K562 (cell line): ENCODE data around the gene TMTC2. TPM values are rescaled to one million over a fixed set of nuclear protein-coding genes. Genes with fewer than 3 reads are reported as not detected.

Experiments
- ATAC-seq: fragments of 200-7000 bp; cut with Tn5 transposase; 3 replicates; pipeline ENCODE4 v1.9.1; 2020; ENCODE audit warnings: moderate library complexity
- BruUV-seq: library from RNA; stranded (reverse); fragments of 400-500 nt; replicated peaks from 2 replicates; lab custom pipeline; 2021; lab: Mats Ljungman, UMichigan
- CTCF ChIA-PET: fragments of 300-600 bp; formaldehyde crosslinking; extraction: SDS; loops from one replicate; lab custom pipeline; 2021; ENCODE audit warnings: low intra/inter-chr PET ratio; lab: Yijun Ruan, JAX
- POLR2A ChIA-PET: fragments of 300-600, 350-650 bp; sonication (Branson Sonifier 250); formaldehyde crosslinking; extraction: SDS; loops from one replicate; lab custom pipeline; 2021; ENCODE audit warnings: antibody characterized with exemption, inconsistent platforms; lab: Yijun Ruan, JAX
- DNase-seq, 4 experiments: peaks; one replicate each; pipeline versions ENCODE4 v3.0.0 to v3.0.0-alpha.2; 2011 to 2018; ENCODE audit warnings: low spot score in 3 of 4, mixed read lengths in 3 of 4; ENCODE audit errors: extremely low read depth in 1 of 4
- FAIRE-seq: peaks from 2 replicates; lab custom pipeline; 2011; peaks lifted over from hg19 to GRCh38; lab: Jason Lieb, UNC
- H2AFZ ChIP-seq: 2 replicates; pipeline ENCODE4 v1.6.0; 2011; ENCODE audit warnings: low read depth, low read length, control low read depth, inconsistent platforms
- H3K27ac ChIP-seq: fragments of 200-600 bp; 3 replicates; pipeline ENCODE4 v1.8.0; 2011; ENCODE audit warnings: low read depth, mild to moderate bottlenecking, control low read depth, inconsistent platforms, low read length, moderate library complexity, mixed read lengths; ENCODE audit errors: extremely low read depth
- H3K27me3 ChIP-seq, 2 experiments: fragments of 300-600 bp in 1 of 2; 2 replicates in 1 of 2; 3 replicates in 1 of 2; pipeline versions ENCODE4 v1.6.0 to v1.8.0; 2011; ENCODE audit warnings: inconsistent platforms in 2 of 2, low read length in 2 of 2, mild to moderate bottlenecking in 1 of 2, mixed read lengths in 1 of 2, moderate library complexity in 1 of 2; ENCODE audit not compliant: control insufficient read depth in 2 of 2, insufficient read depth in 2 of 2
- H3K36me3 ChIP-seq: fragments of 300-600 bp; 3 replicates; pipeline ENCODE4 v1.8.0; 2011; ENCODE audit warnings: mild to moderate bottlenecking, low read length, inconsistent platforms; ENCODE audit not compliant: control insufficient read depth, insufficient read depth
- H3K4me1 ChIP-seq, 2 experiments: fragments of 200-600 bp in 1 of 2; replicated peaks in 1 of 2; 2 replicates in 1 of 2; 3 replicates in 1 of 2; pipeline versions ENCODE4 v1.5.1 to v1.8.0; 2011; ENCODE audit warnings: inconsistent platforms in 2 of 2, low read length in 2 of 2, mild to moderate bottlenecking in 1 of 2, mixed read lengths in 1 of 2, moderate library complexity in 1 of 2; ENCODE audit not compliant: control insufficient read depth in 2 of 2, insufficient read depth in 2 of 2
- H3K4me2 ChIP-seq: 2 replicates; pipeline ENCODE4 v1.6.1; 2011; ENCODE audit warnings: low read length, control low read depth, inconsistent platforms, mixed read lengths; ENCODE audit not compliant: insufficient read depth
- H3K4me3 ChIP-seq: fragments of 200-600 bp; sonication (generic), shearing (Covaris generic); 2 replicates; pipeline ENCODE4 v1.5.1; 2016; ENCODE audit warnings: control low read depth, inconsistent platforms
- H3K79me2 ChIP-seq: fragments of 200-600 bp; 3 replicates; pipeline ENCODE4 v1.8.0; 2011; ENCODE audit warnings: low read length, inconsistent platforms; ENCODE audit not compliant: control insufficient read depth, insufficient read depth
- H3K9ac ChIP-seq, 2 experiments: 2 replicates each; pipeline versions ENCODE4 v1.6.0 to v1.6.1; 2011; ENCODE audit warnings: low read depth in 2 of 2, low read length in 2 of 2, control low read depth in 1 of 2, inconsistent platforms in 1 of 2, mild to moderate bottlenecking in 1 of 2, mixed read lengths in 1 of 2; ENCODE audit not compliant: insufficient read depth in 1 of 2
- H3K9me1 ChIP-seq: one replicate; pipeline ENCODE4 v1.6.0; 2011; ENCODE audit warnings: inconsistent platforms, mild to moderate bottlenecking, low read length, moderate library complexity; ENCODE audit not compliant: control insufficient read depth, insufficient read depth
- H3K9me3 ChIP-seq: replicated peaks from 2 replicates; pipeline ENCODE4 v1.5.1; 2011; ENCODE audit warnings: low read depth, low read length, inconsistent platforms; ENCODE audit not compliant: control insufficient read depth, insufficient read depth
- H4K20me1 ChIP-seq: replicated peaks from 2 replicates; pipeline ENCODE4 v1.6.1; 2011; ENCODE audit warnings: low read length, inconsistent platforms, mixed read lengths; ENCODE audit not compliant: control insufficient read depth, insufficient read depth
- ARID2 ChIP-seq: fragments of 450-650 bp; IDR thresholded peaks from 2 replicates; pipeline ENCODE4 v1.6.1; 2017; ENCODE audit warnings: antibody characterized with exemption, mild to moderate bottlenecking
- BMI1 ChIP-seq: fragments of 150-350 bp; IDR thresholded peaks from 2 replicates; pipeline ENCODE4 v1.6.1; 2014; ENCODE audit warnings: low read length
- MED1 ChIP-seq: sonication (generic); formaldehyde crosslinking; IDR thresholded peaks from 2 replicates; pipeline ENCODE4 v1.8.1; 2023; ENCODE audit warnings: missing genetic modification reagents, borderline replicate concordance
- RBM34 ChIP-seq: fragments of 200-400 bp; formaldehyde crosslinking; IDR thresholded peaks from 2 replicates; pipeline ENCODE4 v1.6.1; 2018; ENCODE audit warnings: low read length, borderline replicate concordance; ENCODE audit not compliant: insufficient read depth
- RFX5 ChIP-seq: IDR thresholded peaks from 2 replicates; pipeline ENCODE4 v1.6.1; 2011; ENCODE audit warnings: low read depth, mild to moderate bottlenecking, improper control_type of control experiment, low read length
- ZNF140 ChIP-seq: fragments of 250-450 bp; sonication (Bioruptor Pico); IDR thresholded peaks from 2 replicates; pipeline ENCODE4 v1.8.0; 2021; ENCODE audit warnings: moderate library complexity, mild to moderate bottlenecking, inconsistent platforms
- ZNF324 ChIP-seq: fragments of 250-450 bp; sonication (Bioruptor Pico); IDR thresholded peaks from 2 replicates; pipeline ENCODE4 v1.4.0; 2020; ENCODE audit warnings: mild to moderate bottlenecking
- WGBS: fragments of 100-300 bp; shearing (Covaris generic); methylation state at CpG from one replicate; pipeline ENCODE4 v1.1.6; 2016; ENCODE audit warnings: low coverage, mixed read lengths; ENCODE audit not compliant: insufficient coverage; ENCODE audit errors: missing lambda C conversion rate; 5-methylcytosine and 5-hydroxymethylcytosine counted together
- in situ Hi-C: fragments of 300-500 bp; cut with MboI; formaldehyde crosslinking; loops from 4 replicates; pipeline ENCODE4 v1.15.0; 2018; ENCODE audit warnings: inconsistent platforms, mixed read lengths
- intact Hi-C: fragments of 100-400 bp; cut with micrococcal nuclease; formaldehyde crosslinking; loops from 2 replicates; pipeline ENCODE4 v1.14.2; 2022
- polyA plus RNA-seq, 8 experiments: library from polyadenylated mRNA; depleted of rRNA in 4 of 8; stranded (reverse) in 5 of 8; unstranded in 3 of 8; fragments of >200 nt; fragmentation: Nextera tagmentation in 2 of 8; fragmentation: Illumina TruSeq in 1 of 8; extraction: Ambion mirVana in 2 of 8; extraction: Trizol in 1 of 8; gene quantifications; 2 replicates each; pipeline versions ENCODE4 v1.2.1 to v1.2.3, GENCODE V29; 2011 to 2014; ENCODE audit warnings: inconsistent platforms in 1 of 8, missing spikeins in 1 of 8
- total RNA-seq, 7 experiments: library from RNA; depleted of rRNA in 6 of 7; stranded (reverse); fragments of >200 nt in 6 of 7; fragmentation: Illumina TruSeq in 2 of 7; extraction: Trizol in 2 of 7; gene quantifications; 2 replicates each; pipeline versions ENCODE4 v1.2.1 to v1.2.3, GENCODE V29; 2011 to 2021; ENCODE audit warnings: low replicate concordance in 1 of 7
- TF ChIP-seq, protein P1 (sequence below): fragments of 450-650 bp; formaldehyde crosslinking; IDR thresholded peaks from 2 replicates; pipeline ENCODE4 v1.4.0; 2020; ENCODE audit warnings: mild to moderate bottlenecking, moderate library complexity
- TF ChIP-seq, protein P2 (sequence below): sonication (generic); formaldehyde crosslinking; IDR thresholded peaks from 2 replicates; pipeline ENCODE4 v1.8.0; 2022; ENCODE audit warnings: mild to moderate bottlenecking, missing genetic modification reagents
- TF ChIP-seq, protein P3 (sequence below), 2 experiments: IDR thresholded peaks; 2 replicates each; pipeline ENCODE4 v1.6.1; 2012; ENCODE audit warnings: improper control_type of control experiment in 2 of 2, low read depth in 2 of 2, low read length in 2 of 2, borderline replicate concordance in 1 of 2
- TF ChIP-seq, protein P4 (sequence below): sonication (generic); IDR thresholded peaks from 2 replicates; pipeline ENCODE4 v1.6.1; 2016
- TF ChIP-seq, protein P5 (sequence below): sonication (generic); formaldehyde crosslinking; IDR thresholded peaks from 2 replicates; pipeline ENCODE4 v1.8.0; 2022; ENCODE audit warnings: missing genetic modification reagents, mild to moderate bottlenecking, moderate library complexity, borderline replicate concordance

The TMTC2 gene
- total and polyA plus RNA-seq, 9 of the 15 experiments (the other 6 are each of a cell fraction or from before 2014, with no cell fraction given): 0.29 to 1.1 (median 0.55) TPM

DNA sequence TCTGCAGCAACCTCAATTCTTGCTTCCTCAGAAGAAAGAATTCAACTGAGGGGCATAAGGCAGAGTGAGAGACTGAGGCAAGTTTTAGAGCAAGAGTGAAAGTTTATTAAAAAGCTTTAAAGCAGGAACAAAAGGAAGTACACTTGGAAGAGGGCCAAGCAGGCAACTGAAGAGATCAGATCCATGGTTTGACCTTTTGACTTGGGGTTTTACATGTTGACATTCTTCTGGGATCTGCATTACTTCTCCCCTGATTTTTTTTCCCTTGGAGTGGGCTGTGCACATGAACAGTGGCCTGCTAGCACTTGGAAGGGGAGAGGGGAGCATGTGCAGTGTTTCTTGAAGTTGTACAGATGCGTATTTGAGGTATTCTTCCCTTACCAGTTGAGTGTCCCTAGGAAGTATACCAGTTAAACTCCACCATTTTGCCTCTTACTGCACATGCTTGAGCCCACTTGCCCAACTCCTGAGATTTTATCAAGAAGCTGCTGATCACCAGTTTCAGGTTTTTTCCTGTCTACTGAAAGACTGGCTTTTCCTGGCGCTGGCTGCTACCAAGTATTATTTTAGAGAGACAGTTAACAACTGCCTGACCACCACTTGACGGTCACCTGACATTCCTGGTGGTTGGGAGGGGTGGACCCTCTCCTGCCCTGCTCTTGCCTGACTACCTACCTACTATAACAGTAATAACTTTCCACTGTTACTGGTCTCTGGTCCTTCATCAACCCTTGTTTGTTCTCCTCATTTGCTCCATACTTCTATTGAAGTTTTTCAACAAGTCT, 26.0 kb upstream of the TMTC2 start:
- WGBS: 0% methylated on average over 2 of the region's 3 CpGs
- no peak overlapping the region for H3K4me2 ChIP-seq
- in situ Hi-C loops: no loop called here
- no TSS peak for BruUV-seq
- H3K4me1 ChIP-seq: no peaks in the 10 kb centered on the region
- H2AFZ ChIP-seq: no peak overlapping the region
- FAIRE-seq (no peak), ATAC-seq (no peak), DNase-seq (no peak)
- no peaks in the 10 kb centered on the region for H3K9me3 ChIP-seq
- no peaks in the 10 kb centered on the region for H3K9me1 ChIP-seq
- no peak overlapping the region for H3K9ac ChIP-seq
- H3K36me3 ChIP-seq: no peaks in the 10 kb centered on the region
- H3K27me3 ChIP-seq: no peaks in the 10 kb centered on the region
- intact Hi-C loops: no loop called here
- POLR2A ChIA-PET: no interaction called here
- TF ChIP-seq RFX5 (no peak), MED1 (CRISPR knock-in tag) (no peak), ARID2 (no peak), ZNF324 (CRISPR knock-in tag) (no peak), ZNF140 (CRISPR knock-in tag) (no peak), RBM34 (no peak), BMI1 (no peak)
- TF ChIP-seq, protein P1, sequence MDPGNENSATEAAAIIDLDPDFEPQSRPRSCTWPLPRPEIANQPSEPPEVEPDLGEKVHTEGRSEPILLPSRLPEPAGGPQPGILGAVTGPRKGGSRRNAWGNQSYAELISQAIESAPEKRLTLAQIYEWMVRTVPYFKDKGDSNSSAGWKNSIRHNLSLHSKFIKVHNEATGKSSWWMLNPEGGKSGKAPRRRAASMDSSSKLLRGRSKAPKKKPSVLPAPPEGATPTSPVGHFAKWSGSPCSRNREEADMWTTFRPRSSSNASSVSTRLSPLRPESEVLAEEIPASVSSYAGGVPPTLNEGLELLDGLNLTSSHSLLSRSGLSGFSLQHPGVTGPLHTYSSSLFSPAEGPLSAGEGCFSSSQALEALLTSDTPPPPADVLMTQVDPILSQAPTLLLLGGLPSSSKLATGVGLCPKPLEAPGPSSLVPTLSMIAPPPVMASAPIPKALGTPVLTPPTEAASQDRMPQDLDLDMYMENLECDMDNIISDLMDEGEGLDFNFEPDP (CRISPR knock-in tag): no peak
- TF ChIP-seq, protein P2, sequence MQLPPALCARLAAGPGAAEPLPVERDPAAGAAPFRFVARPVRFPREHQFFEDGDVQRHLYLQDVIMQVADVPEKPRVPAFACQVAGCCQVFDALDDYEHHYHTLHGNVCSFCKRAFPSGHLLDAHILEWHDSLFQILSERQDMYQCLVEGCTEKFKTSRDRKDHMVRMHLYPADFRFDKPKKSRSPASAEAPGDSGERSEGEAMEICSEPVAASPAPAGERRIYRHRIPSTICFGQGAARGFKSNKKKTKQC (CRISPR knock-in tag): no peak
- TF ChIP-seq, protein P3, sequence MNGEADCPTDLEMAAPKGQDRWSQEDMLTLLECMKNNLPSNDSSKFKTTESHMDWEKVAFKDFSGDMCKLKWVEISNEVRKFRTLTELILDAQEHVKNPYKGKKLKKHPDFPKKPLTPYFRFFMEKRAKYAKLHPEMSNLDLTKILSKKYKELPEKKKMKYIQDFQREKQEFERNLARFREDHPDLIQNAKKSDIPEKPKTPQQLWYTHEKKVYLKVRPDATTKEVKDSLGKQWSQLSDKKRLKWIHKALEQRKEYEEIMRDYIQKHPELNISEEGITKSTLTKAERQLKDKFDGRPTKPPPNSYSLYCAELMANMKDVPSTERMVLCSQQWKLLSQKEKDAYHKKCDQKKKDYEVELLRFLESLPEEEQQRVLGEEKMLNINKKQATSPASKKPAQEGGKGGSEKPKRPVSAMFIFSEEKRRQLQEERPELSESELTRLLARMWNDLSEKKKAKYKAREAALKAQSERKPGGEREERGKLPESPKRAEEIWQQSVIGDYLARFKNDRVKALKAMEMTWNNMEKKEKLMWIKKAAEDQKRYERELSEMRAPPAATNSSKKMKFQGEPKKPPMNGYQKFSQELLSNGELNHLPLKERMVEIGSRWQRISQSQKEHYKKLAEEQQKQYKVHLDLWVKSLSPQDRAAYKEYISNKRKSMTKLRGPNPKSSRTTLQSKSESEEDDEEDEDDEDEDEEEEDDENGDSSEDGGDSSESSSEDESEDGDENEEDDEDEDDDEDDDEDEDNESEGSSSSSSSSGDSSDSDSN (IDR thresholded peaks at IDR 0.05; ENCODE audit: borderline replicate concordance in 1 of 2, low read depth in 2 of 2, low read length in 2 of 2): no peak
- TF ChIP-seq, protein P4, sequence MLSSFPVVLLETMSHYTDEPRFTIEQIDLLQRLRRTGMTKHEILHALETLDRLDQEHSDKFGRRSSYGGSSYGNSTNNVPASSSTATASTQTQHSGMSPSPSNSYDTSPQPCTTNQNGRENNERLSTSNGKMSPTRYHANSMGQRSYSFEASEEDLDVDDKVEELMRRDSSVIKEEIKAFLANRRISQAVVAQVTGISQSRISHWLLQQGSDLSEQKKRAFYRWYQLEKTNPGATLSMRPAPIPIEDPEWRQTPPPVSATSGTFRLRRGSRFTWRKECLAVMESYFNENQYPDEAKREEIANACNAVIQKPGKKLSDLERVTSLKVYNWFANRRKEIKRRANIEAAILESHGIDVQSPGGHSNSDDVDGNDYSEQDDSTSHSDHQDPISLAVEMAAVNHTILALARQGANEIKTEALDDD: no peak
- TF ChIP-seq, protein P5, sequence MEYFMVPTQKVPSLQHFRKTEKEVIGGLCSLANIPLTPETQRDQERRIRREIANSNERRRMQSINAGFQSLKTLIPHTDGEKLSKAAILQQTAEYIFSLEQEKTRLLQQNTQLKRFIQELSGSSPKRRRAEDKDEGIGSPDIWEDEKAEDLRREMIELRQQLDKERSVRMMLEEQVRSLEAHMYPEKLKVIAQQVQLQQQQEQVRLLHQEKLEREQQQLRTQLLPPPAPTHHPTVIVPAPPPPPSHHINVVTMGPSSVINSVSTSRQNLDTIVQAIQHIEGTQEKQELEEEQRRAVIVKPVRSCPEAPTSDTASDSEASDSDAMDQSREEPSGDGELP (CRISPR knock-in tag): no peak
- H3K79me2 ChIP-seq: no peaks in the 10 kb centered on the region
- CTCF ChIA-PET: no interaction called here
- no peak overlapping the region for H3K27ac ChIP-seq
- H3K4me3 ChIP-seq: no peak overlapping the region
- H4K20me1 ChIP-seq: no peaks in the 10 kb centered on the region
